ENCODE results near the gene MYH10. TPM values are rescaled to one million over a fixed set of nuclear protein-coding genes. Genes with fewer than 3 reads are reported as not detected.

MYH10 gene
- total and polyA plus RNA-seq, 9 of the 15 experiments (the other 6 are each of a cell fraction or from before 2014, with no cell fraction given): 16.3 to 95.3 (median 39.7) TPM

DNA sequence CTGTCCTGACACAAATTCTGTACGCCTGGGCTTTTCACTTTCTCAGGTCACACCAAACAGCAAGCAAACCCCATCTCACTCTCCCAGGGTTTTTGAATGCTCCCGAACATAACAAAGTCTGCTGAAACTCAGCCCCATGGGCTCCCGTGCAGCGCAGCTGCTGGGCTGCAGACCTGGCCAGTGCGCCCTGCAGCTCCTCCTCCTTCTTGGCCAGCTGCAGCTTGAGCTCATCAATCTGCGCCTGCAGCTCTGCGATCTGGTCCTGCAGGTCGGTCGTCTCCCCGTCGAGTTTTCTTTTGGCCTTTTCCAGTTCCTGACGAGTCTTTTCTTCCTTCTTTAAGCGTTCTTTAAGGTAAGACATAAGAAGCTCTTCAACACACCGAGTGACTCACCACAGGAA, 124.4 kb downstream of the MYH10 start (continued):
- TF ChIP-seq, protein P1, sequence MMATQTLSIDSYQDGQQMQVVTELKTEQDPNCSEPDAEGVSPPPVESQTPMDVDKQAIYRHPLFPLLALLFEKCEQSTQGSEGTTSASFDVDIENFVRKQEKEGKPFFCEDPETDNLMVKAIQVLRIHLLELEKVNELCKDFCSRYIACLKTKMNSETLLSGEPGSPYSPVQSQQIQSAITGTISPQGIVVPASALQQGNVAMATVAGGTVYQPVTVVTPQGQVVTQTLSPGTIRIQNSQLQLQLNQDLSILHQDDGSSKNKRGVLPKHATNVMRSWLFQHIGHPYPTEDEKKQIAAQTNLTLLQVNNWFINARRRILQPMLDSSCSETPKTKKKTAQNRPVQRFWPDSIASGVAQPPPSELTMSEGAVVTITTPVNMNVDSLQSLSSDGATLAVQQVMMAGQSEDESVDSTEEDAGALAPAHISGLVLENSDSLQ (IDR thresholded peaks at IDR 0.05): no peak
- TF ChIP-seq, protein P2, sequence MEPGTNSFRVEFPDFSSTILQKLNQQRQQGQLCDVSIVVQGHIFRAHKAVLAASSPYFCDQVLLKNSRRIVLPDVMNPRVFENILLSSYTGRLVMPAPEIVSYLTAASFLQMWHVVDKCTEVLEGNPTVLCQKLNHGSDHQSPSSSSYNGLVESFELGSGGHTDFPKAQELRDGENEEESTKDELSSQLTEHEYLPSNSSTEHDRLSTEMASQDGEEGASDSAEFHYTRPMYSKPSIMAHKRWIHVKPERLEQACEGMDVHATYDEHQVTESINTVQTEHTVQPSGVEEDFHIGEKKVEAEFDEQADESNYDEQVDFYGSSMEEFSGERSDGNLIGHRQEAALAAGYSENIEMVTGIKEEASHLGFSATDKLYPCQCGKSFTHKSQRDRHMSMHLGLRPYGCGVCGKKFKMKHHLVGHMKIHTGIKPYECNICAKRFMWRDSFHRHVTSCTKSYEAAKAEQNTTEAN (CRISPR knock-in tag; IDR thresholded peaks at IDR 0.05): no peak
- TF ChIP-seq YBX1 (IDR thresholded peaks at IDR 0.05): no peak
- TF ChIP-seq, protein P3, sequence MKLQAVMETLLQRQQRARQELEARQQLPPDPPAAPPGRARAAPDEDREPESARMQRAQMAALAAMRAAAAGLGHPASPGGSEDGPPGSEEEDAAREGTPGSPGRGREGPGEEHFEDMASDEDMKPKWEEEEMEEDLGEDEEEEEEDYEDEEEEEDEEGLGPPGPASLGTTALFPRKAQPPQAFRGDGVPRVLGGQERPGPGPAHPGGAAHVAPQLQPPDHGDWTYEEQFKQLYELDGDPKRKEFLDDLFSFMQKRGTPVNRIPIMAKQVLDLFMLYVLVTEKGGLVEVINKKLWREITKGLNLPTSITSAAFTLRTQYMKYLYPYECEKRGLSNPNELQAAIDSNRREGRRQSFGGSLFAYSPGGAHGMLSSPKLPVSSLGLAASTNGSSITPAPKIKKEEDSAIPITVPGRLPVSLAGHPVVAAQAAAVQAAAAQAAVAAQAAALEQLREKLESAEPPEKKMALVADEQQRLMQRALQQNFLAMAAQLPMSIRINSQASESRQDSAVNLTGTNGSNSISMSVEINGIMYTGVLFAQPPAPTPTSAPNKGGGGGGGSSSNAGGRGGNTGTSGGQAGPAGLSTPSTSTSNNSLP (IDR thresholded peaks at IDR 0.05; ENCODE audit: borderline replicate concordance, low read depth, low read length): no peak
- TF ChIP-seq KDM2B (CRISPR knock-in tag; IDR thresholded peaks at IDR 0.05): no peak
- no peak for TF ChIP-seq PTBP1 (IDR thresholded peaks at IDR 0.05; ENCODE audit: low read depth, low read length)

All from K562 (cell line).